ENCODE data around the gene EDAR. TPM values are rescaled to one million over a fixed set of nuclear protein-coding genes. Genes with fewer than 3 reads are reported as not detected.

EDAR gene
- total RNA-seq, 4 donors from 2014 or later, result not detected

DNA sequence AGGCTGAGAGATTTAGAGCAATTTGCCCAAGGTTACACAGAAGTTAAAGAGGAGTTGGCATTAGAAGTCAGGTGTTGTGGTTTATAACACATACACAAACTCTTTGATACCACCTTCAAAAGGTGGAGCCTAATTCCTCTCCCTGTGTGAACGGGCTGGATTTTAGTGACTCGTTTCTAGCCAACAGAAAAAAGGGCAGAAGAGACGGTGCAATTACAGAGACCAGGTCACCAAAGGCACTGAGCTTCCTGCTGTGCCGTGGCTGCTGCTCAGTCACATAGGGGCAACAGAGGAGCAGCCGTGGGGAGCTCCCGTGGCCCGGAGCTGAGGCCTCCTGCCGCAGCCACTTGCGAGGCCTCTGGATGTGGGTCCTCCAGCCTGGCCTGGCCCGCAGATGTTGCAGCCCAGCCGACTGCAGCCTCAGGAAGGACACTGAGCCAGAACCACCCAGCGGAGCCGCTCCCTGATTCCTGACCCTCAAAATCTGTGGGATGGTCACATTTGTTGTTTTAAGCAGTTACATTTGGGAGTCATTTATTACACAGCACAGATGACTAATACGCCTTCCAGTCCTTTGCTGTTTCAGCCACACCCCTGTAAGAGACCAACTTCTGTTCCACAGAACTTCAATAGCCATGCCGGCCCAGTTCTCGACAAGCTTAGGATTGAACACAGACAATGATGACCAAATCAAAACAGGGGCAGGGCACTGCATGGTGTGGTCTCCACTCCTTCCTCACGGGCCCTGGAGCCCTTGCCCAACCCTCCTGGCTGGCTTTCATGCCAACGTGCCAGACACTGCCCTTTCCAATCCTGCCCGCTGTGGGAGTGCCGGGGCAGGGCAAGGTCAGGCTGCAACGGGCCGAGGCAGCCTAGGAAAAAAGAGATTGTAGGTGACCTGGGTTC, 17.1 kb downstream of the EDAR start:
- WGBS, result 88% methylated on average over 20 of the region's 22 CpGs
- no peak overlapping the region for H3K4me3 ChIP-seq
- H3K27me3 ChIP-seq, result peaks cover 0 to 4% (median 0%) of the 10 kb centered on the region in 4 donors
- no peak overlapping the region for H3K27ac ChIP-seq (replicated peaks in 1 of 4)
- TF ChIP-seq, protein P1, sequence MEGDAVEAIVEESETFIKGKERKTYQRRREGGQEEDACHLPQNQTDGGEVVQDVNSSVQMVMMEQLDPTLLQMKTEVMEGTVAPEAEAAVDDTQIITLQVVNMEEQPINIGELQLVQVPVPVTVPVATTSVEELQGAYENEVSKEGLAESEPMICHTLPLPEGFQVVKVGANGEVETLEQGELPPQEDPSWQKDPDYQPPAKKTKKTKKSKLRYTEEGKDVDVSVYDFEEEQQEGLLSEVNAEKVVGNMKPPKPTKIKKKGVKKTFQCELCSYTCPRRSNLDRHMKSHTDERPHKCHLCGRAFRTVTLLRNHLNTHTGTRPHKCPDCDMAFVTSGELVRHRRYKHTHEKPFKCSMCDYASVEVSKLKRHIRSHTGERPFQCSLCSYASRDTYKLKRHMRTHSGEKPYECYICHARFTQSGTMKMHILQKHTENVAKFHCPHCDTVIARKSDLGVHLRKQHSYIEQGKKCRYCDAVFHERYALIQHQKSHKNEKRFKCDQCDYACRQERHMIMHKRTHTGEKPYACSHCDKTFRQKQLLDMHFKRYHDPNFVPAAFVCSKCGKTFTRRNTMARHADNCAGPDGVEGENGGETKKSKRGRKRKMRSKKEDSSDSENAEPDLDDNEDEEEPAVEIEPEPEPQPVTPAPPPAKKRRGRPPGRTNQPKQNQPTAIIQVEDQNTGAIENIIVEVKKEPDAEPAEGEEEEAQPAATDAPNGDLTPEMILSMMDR (IDR thresholded peaks at IDR 0.05), result no peak
- no peak for TF ChIP-seq POLR2AphosphoS5 (IDR thresholded peaks at IDR 0.05)
- TF ChIP-seq POLR2A (IDR thresholded peaks at IDR 0.05; ENCODE audit: low read depth), result no peak
- TF ChIP-seq EP300 (IDR thresholded peaks at IDR 0.05), result no peak
- H3K9me3 ChIP-seq, result no peaks in the 10 kb centered on the region
- DNase-seq (ENCODE audit: extremely low spot score), result no peak
- no peaks in the 10 kb centered on the region for H3K36me3 ChIP-seq
- H3K4me1 ChIP-seq, result no peaks in the 10 kb centered on the region
- intact Hi-C loops (cut with DNase I), result no loop called here

DNA sequence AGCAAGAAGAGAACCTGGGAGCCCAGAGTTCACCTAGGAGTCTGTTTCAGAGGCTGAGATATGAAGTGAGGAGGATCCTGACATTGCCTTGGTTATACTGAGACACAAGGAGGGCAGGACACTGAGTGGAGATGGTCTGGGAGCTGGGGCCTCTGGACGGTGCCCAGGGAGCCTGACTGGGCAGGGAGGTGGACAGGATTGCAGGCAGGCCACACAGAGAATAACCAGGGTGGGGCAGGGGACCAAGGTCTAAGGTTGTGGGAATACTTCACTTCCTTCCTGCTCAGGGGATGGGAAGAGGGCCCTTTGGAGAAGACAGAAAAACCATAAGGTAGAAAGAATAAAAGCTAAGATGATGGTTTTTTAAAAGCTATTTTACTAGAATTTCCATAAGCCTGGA, 18.7 kb downstream of the EDAR start:
- intact Hi-C loops (cut with DNase I), result no loop called here
- no peak for DNase-seq (ENCODE audit: extremely low spot score)
- 62% methylated on average over 1 of the region's 1 CpG for WGBS

DNA sequence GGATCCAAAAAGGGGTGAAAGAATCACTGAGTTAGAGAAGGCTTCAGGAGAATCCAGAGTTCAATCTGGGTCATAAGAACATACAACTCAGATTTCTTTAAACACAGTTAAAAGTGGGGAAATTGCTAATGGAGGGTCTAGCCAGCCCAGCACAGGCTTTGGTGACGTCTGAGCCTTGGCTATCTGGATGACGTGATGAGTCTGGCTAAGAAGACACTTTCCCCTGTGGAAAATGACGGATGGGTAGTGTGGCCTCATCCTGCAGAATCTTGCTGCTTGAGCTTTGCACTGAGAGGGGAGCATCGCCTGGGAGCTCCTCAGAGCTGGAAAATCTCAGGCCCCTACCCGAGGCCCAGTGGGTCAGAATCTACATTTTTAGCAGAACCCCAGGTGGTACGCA, 19.2 kb downstream of the EDAR start:
- WGBS, result 76% methylated on average over 6 of the region's 6 CpGs
- TF ChIP-seq, protein P1 (IDR thresholded peaks at IDR 0.05), result no peak
- TF ChIP-seq POLR2A (IDR thresholded peaks at IDR 0.05; ENCODE audit: low read depth) (no peak), POLR2AphosphoS5 (IDR thresholded peaks at IDR 0.05) (no peak), EP300 (IDR thresholded peaks at IDR 0.05) (no peak)
- H3K9me3 ChIP-seq, result no peaks in the 10 kb centered on the region

More for the DNA sequence above, 18.7 kb downstream of the EDAR start:
- H3K27me3 ChIP-seq, result peaks cover 0 to 4% (median 0%) of the 10 kb centered on the region in 4 donors
- H3K36me3 ChIP-seq, result no peaks in the 10 kb centered on the region
- TF ChIP-seq EP300 (IDR thresholded peaks at IDR 0.05) (no peak), POLR2AphosphoS5 (IDR thresholded peaks at IDR 0.05) (no peak), POLR2A (IDR thresholded peaks at IDR 0.05; ENCODE audit: low read depth) (no peak)
- TF ChIP-seq, protein P1 (IDR thresholded peaks at IDR 0.05), result no peak
- H3K27ac ChIP-seq (replicated peaks in 1 of 4), result no peak overlapping the region
- H3K4me1 ChIP-seq, result no peaks in the 10 kb centered on the region
- no peak overlapping the region for H3K4me3 ChIP-seq
- no peaks in the 10 kb centered on the region for H3K9me3 ChIP-seq

DNA sequence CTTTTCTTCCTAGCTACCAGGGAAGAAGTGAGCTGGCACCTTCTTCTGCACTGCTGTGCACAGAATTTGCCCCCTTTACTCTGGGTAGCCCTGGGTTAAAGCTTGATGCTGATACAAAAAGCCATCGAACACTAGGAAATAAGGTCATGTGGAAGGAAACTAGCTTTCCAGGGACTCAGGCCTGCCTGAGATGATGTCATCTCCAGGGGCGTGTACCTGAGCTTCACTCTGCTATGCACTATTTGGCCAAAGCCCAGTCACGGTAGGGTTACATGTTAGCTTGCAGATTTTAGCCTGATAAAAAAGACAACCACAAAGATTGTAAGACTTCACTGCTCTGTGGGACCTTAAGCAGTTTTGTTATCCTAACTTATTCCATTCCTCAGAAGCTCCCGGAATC, 20.4 kb downstream of the EDAR start:
- TF ChIP-seq POLR2A (IDR thresholded peaks at IDR 0.05; ENCODE audit: low read depth) (no peak), EP300 (IDR thresholded peaks at IDR 0.05) (no peak), POLR2AphosphoS5 (IDR thresholded peaks at IDR 0.05) (no peak)
- TF ChIP-seq, protein P1 (IDR thresholded peaks at IDR 0.05), result no peak
- Histone ChIP-seq H3K27ac (replicated peaks in 1 of 4) (no peak overlapping the region), H3K27me3 (peaks cover 0 to 4% (median 0%) of the 10 kb centered on the region in 4 donors), H3K4me1 (no peaks in the 10 kb centered on the region), H3K9me3 (no peaks in the 10 kb centered on the region), H3K36me3 (no peaks in the 10 kb centered on the region), H3K4me3 (no peak overlapping the region)
- no peak for DNase-seq (ENCODE audit: extremely low spot score)
- intact Hi-C loops (cut with DNase I), result no loop called here
- 66% methylated on average over 4 of the region's 4 CpGs for WGBS

More for the DNA sequence above, 19.2 kb downstream of the EDAR start:
- no peaks in the 10 kb centered on the region for H3K4me1 ChIP-seq
- no peak overlapping the region for H3K27ac ChIP-seq (replicated peaks in 1 of 4)
- H3K4me3 ChIP-seq, result no peak overlapping the region
- H3K27me3 ChIP-seq, result peaks cover 0 to 4% (median 0%) of the 10 kb centered on the region in 4 donors
- no peaks in the 10 kb centered on the region for H3K36me3 ChIP-seq
- no peak for DNase-seq (ENCODE audit: extremely low spot score)
- intact Hi-C loops (cut with DNase I), result no loop called here

All from esophagus muscularis mucosa (tissue), 4 donors.